ENCODE results near the gene PPP3CB. TPM values are rescaled to one million over a fixed set of nuclear protein-coding genes. Genes with fewer than 3 reads are reported as not detected.
A peak's percentile ranks its signal among the peaks of the same experiment; 100 is the strongest.

PPP3CB gene
- total RNA-seq: 10 to 100 TPM; 40.7 to 44.2 TPM

DNA sequence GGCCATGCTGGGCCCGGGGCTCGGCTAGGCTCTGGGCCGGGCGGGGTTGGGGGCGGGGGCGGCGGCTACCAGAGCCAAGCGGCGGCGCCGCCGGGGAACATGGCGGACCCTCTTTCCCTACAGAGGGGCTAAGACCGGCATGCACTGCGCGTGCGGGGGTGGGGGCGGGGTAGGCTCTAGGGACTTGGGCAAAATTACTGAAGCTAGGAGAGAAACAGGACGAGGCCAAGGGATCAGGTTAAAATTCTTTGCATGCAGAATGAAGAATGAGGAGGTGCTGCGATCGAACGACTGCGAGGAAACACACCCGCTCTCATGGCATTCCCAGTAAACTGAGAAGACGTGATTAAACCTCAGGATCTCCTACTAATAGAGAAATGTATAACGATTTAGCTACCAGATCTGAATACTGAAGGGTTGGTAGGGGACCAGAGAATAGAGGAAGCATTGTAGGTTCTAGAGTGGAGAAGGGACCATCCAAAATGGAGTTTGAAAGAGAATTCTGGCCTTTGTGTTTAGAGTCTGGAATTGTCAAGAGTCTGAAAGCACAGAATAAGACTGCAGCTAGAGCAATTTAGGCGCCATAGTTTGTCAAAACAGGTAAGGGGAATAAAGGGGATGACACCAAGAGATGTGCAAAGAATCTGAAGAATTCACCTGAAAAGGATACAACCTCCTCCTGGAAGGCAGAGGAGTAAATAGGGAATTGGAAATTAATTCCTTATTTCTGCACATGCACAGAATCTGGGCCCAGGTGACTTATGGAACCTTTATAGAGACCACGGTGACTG lies at the start of gene PPP3CB:
Gene PPP3CB, minus strand, starts transcription at position 141 of the 791 bp plus-strand sequence. Its CDS starts 135 bp downstream, at position 6.
- Histone ChIP-seq H3K27ac (peak within 1 kb of the TSS; percentile 97), H3K4me3 (peak within 1 kb of the TSS; percentile 57 to 80), H3K9me3 (no peaks in the 10 kb centered on the region), H3K27me3 (no peaks in the 10 kb centered on the region), H3K4me1 (peaks cover 2 to 34% of the 10 kb centered on the region in 2 donors), H3K36me3 (peaks cover 31% of the 10 kb centered on the region)
- TF ChIP-seq, protein P1, sequence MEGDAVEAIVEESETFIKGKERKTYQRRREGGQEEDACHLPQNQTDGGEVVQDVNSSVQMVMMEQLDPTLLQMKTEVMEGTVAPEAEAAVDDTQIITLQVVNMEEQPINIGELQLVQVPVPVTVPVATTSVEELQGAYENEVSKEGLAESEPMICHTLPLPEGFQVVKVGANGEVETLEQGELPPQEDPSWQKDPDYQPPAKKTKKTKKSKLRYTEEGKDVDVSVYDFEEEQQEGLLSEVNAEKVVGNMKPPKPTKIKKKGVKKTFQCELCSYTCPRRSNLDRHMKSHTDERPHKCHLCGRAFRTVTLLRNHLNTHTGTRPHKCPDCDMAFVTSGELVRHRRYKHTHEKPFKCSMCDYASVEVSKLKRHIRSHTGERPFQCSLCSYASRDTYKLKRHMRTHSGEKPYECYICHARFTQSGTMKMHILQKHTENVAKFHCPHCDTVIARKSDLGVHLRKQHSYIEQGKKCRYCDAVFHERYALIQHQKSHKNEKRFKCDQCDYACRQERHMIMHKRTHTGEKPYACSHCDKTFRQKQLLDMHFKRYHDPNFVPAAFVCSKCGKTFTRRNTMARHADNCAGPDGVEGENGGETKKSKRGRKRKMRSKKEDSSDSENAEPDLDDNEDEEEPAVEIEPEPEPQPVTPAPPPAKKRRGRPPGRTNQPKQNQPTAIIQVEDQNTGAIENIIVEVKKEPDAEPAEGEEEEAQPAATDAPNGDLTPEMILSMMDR (IDR thresholded peaks at IDR 0.05): no peak
- DNase-seq (ENCODE audit: low spot score): peak; percentile 91

DNA sequence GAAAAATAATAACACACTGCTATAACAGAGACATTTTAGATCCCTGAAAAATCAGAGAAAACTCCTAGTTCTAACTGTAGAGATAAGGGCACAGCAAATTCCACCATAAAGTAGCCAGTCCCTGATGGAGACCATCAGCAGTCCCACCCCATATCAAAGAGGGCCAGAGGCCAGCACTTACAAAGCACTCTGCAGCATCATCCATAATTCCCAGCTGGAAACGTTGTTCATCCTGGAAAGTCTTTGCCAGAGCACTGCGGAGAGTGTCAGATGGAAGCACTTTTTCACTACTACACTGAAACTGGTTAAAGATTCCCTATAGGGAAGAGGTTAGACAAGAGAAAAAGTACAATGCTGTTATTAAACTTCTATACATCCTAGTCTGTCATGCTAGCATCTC lies 49.5 kb upstream of the PPP3CB start:
- H3K36me3 ChIP-seq: peaks cover 23% of the 10 kb centered on the region
- H3K27me3 ChIP-seq: no peaks in the 10 kb centered on the region
- no peak for DNase-seq (ENCODE audit: low spot score)
- no peak overlapping the region for H3K4me3 ChIP-seq
- TF ChIP-seq, protein P1 (IDR thresholded peaks at IDR 0.05): no peak
- no peak overlapping the region for H3K27ac ChIP-seq
- no peaks in the 10 kb centered on the region for H3K4me1 ChIP-seq
- H3K9me3 ChIP-seq: no peaks in the 10 kb centered on the region

DNA sequence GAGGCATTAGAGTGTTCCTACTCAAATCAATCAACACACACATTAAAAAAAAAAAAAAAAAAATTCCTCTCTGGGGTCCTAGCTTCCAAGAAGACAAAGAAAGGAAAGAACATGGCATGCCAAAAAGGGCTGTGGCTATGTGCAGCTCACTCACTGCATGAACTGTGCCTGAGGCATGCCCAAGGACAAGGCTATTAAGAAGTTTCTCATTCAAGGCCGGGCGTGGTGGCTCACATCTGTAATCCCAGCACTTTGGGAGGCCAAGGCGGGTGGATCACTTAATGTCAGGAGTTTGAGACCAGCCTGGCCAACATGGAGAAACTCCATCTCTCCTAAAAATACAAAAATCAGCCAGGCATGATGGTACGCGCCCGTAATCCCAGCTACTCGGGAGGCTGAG lies 41.9 kb upstream of the PPP3CB start:
- peaks cover 31% of the 10 kb centered on the region for H3K36me3 ChIP-seq
- no peak overlapping the region for H3K4me3 ChIP-seq
- H3K9me3 ChIP-seq: no peaks in the 10 kb centered on the region
- H3K4me1 ChIP-seq: no peaks in the 10 kb centered on the region
- H3K27me3 ChIP-seq: no peaks in the 10 kb centered on the region
- H3K27ac ChIP-seq: no peak overlapping the region
- TF ChIP-seq, protein P1 (IDR thresholded peaks at IDR 0.05): no peak
- DNase-seq (ENCODE audit: low spot score): no peak

DNA sequence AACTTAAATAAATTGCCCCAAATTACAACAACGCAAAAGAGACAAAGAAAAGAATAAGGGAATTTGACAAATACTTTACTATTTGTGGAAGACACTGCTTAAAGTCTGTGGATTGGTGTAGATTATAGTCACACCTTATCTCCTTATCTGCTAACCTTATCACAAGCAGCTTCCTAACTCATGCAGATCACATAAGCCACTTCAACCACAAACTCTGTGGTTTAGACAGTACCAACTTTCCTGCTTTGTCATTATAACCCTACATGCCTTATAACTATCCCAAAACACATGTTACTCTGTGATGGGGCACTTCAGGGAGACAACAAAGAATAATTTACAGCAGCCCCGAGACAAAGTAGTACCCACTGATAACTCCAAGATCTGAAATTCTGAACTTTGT lies 41.5 kb upstream of the PPP3CB start:
- Histone ChIP-seq H3K27ac (no peak overlapping the region), H3K4me3 (no peak overlapping the region), H3K9me3 (no peaks in the 10 kb centered on the region), H3K27me3 (no peaks in the 10 kb centered on the region), H3K36me3 (peaks cover 26% of the 10 kb centered on the region), H3K4me1 (no peaks in the 10 kb centered on the region)
- TF ChIP-seq, protein P1 (IDR thresholded peaks at IDR 0.05): no peak
- no peak for DNase-seq (ENCODE audit: low spot score)

DNA sequence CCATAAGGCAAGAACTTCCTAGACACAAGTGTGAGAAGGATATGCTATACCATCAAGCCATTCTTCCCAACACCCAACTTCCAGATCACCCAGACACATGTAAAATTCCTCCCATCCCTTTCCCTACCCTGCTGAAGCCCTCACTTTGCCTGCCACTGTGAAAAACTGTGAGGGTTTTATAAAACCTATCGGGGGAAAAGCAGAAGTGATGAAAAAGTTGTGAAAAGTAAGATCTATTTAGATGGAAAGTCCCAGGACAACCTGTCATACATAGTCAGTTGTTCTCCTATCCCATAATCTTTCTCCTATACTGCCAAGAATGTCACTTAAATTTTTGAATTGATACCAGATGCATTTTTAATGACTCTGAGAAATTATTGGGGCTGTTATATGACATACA lies 39.0 kb upstream of the PPP3CB start:
- H3K27ac ChIP-seq: no peak overlapping the region
- no peaks in the 10 kb centered on the region for H3K4me1 ChIP-seq

More for the DNA sequence above, 39.0 kb upstream of the PPP3CB start:
- Histone ChIP-seq H3K9me3 (no peaks in the 10 kb centered on the region), H3K36me3 (peaks cover 19% of the 10 kb centered on the region), H3K27me3 (no peaks in the 10 kb centered on the region), H3K4me3 (no peak overlapping the region)
- no peak for DNase-seq (ENCODE audit: low spot score)
- TF ChIP-seq, protein P1 (IDR thresholded peaks at IDR 0.05): no peak

All from right atrium auricular region (tissue), 2 donors.